B cell (primary cell): ENCODE measurements around the gene LRRC8A. TPM values are rescaled to one million over a fixed set of nuclear protein-coding genes. Genes with fewer than 3 reads are reported as not detected.

Experiments used
- ATAC-seq: fragments of 200-7000 bp; cut with Tn5 transposase; one replicate; pipeline ENCODE4 v1.10.0; 2021; ENCODE audit warnings: low read depth, mild to moderate bottlenecking, moderate number of reproducible peaks, moderate library complexity
- CTCF ChIA-PET: fragments of 350-600 bp; sonication (Branson Sonifier 250); formaldehyde crosslinking; loops from one replicate; lab custom pipeline; 2021; ENCODE audit warnings: antibody characterized with exemption, inconsistent platforms; lab: Charles Lee
- POLR2A ChIA-PET: fragments of 350-600 bp; sonication (Branson Sonifier 250); formaldehyde crosslinking; loops from one replicate; lab custom pipeline; 2021; ENCODE audit warnings: antibody characterized with exemption; lab: Charles Lee
- DNase-seq: peaks from one replicate; pipeline ENCODE4 v3.0.0; 2013
- H2AFZ ChIP-seq: 2 replicates; pipeline ENCODE4 v1.6.1; 2012; ENCODE audit warnings: mild to moderate bottlenecking, low read depth, low read length; ENCODE audit not compliant: insufficient read depth, poor library complexity, severe bottlenecking
- H3K27ac ChIP-seq, 2 donors: 1 replicate in 1 of 2; 2 replicates in 1 of 2; pipeline ENCODE4 v1.5.1; 2012 to 2013; ENCODE audit warnings: low read length in 2 of 2, mild to moderate bottlenecking in 2 of 2, moderate library complexity in 1 of 2
- H3K27me3 ChIP-seq, 4 experiments: fragments of 200-600 bp in 1 of 4; sonication (generic) in 1 of 4; replicated peaks in 1 of 4; 1 replicate in 2 of 4; 2 replicates in 2 of 4; pipeline versions ENCODE4 v1.6.1 to v1.7.0; 2013 to 2016; ENCODE audit warnings: low read length in 3 of 4, mild to moderate bottlenecking in 2 of 4, mixed read lengths in 1 of 4, moderate library complexity in 1 of 4; ENCODE audit not compliant: insufficient read depth in 4 of 4, control insufficient read depth in 3 of 4; ENCODE audit errors: control extremely low read depth in 1 of 4
- H3K36me3 ChIP-seq, 2 experiments: replicated peaks in 1 of 2; 1 replicate in 1 of 2; 2 replicates in 1 of 2; pipeline versions ENCODE4 v1.6.1 to v1.7.1; 2013; ENCODE audit warnings: low read length in 1 of 2; ENCODE audit not compliant: insufficient read depth in 2 of 2, control insufficient read depth in 1 of 2; ENCODE audit errors: control extremely low read depth in 1 of 2, extremely low read depth in 1 of 2
- H3K4me1 ChIP-seq, 2 donors: fragments of 200-600 bp in 1 of 2; sonication (generic) in 1 of 2; 1 replicate in 1 of 2; 2 replicates in 1 of 2; pipeline versions ENCODE4 v1.5.1 to v1.6.1; 2013 to 2017; ENCODE audit warnings: low read length in 2 of 2; ENCODE audit not compliant: control insufficient read depth in 2 of 2, insufficient read depth in 2 of 2
- H3K4me2 ChIP-seq: replicated peaks from 2 replicates; pipeline ENCODE3; 2012; ENCODE audit warnings: mild to moderate bottlenecking, low read depth, low read length; ENCODE audit not compliant: poor library complexity, severe bottlenecking
- H3K4me3 ChIP-seq, 5 experiments: fragments of 200-600 bp in 1 of 5; sonication (generic) in 1 of 5; 1 replicate in 3 of 5; 2 replicates in 2 of 5; pipeline versions ENCODE4 v1.5.1 to v1.7.0; 2011 to 2016; ENCODE audit warnings: low read length in 4 of 5, mild to moderate bottlenecking in 4 of 5, low read depth in 2 of 5, control low read depth in 1 of 5, moderate library complexity in 1 of 5; ENCODE audit not compliant: insufficient read depth in 1 of 5; ENCODE audit errors: control extremely low read depth in 1 of 5, extremely low read depth in 1 of 5
- H3K79me2 ChIP-seq: fragments of 200-600 bp; sonication (generic); one replicate; pipeline ENCODE4 v1.6.0; 2016; ENCODE audit warnings: low read length; ENCODE audit not compliant: control insufficient read depth, insufficient read depth
- H3K9ac ChIP-seq: fragments of 200-600 bp; sonication (generic); 2 replicates; pipeline ENCODE4 v1.6.1; 2017; ENCODE audit warnings: mild to moderate bottlenecking, low read length, moderate library complexity
- H3K9me3 ChIP-seq, 3 donors: one replicate each; pipeline versions ENCODE4 v1.6.1 to v1.7.1; 2013; ENCODE audit warnings: low read length in 2 of 3; ENCODE audit not compliant: control insufficient read depth in 2 of 3, insufficient read depth in 1 of 3; ENCODE audit errors: control extremely low read depth in 1 of 3
- H4K20me1 ChIP-seq: 2 replicates; pipeline ENCODE4 v1.6.0; 2012; ENCODE audit warnings: mild to moderate bottlenecking, low read length; ENCODE audit not compliant: insufficient read depth, control insufficient read depth, poor library complexity, severe bottlenecking
- H3K27ac Mint-ChIP-seq: one replicate; pipeline ENCODE4 v1.8.0; 2021; ENCODE audit warnings: mixed read lengths
- H3K27me3 Mint-ChIP-seq: one replicate; pipeline ENCODE4 v1.8.0; 2021; ENCODE audit warnings: mixed read lengths
- H3K4me1 Mint-ChIP-seq: one replicate; pipeline ENCODE4 v1.8.0; 2021; ENCODE audit warnings: mixed read lengths
- H3K4me3 Mint-ChIP-seq: one replicate; pipeline ENCODE4 v1.8.0; 2021; ENCODE audit warnings: mixed read lengths
- H3K9me3 Mint-ChIP-seq: one replicate; pipeline ENCODE4 v1.8.0; 2022; ENCODE audit warnings: mixed read lengths; ENCODE audit not compliant: insufficient read depth
- CTCF ChIP-seq: fragments of 200-600 bp; IDR thresholded peaks from one replicate; pipeline ENCODE4 v1.8.0; 2022; ENCODE audit warnings: antibody characterized with exemption, mild to moderate bottlenecking
- EZH2 ChIP-seq: IDR thresholded peaks from 2 replicates; pipeline ENCODE4 v1.6.1; 2012; ENCODE audit warnings: borderline replicate concordance, low read depth, mild to moderate bottlenecking, moderate library complexity, low read length; ENCODE audit not compliant: insufficient read depth, poor library complexity, severe bottlenecking
- WGBS: methylation state at CpG from one replicate; pipeline ENCODE4 v1.1.5; 2013; ENCODE audit warnings: missing lambda C conversion rate; ENCODE audit not compliant: insufficient coverage; 5-methylcytosine and 5-hydroxymethylcytosine counted together
- intact Hi-C: fragments of 100-400 bp; cut with micrococcal nuclease; formaldehyde crosslinking; loops from one replicate; pipeline ENCODE4 v1.10.0; 2022
- polyA plus RNA-seq: library from polyadenylated mRNA; depleted of rRNA; stranded (reverse); fragments of >200 nt; gene quantifications from 2 replicates; pipeline ENCODE4 v1.2.3, GENCODE V29; 2012
- total RNA-seq, 2 donors: library from RNA; stranded (reverse); fragments of 120-200 nt in 1 of 2; gene quantifications; 1 replicate in 1 of 2; 2 replicates in 1 of 2; pipeline versions ENCODE4 v1.2.3 to v1.2.4, GENCODE V29; 2013 to 2022

Gene LRRC8A
- total and polyA plus RNA-seq, 2 donors (not counting 1 experiment from before 2014, with no cell fraction given): 13.1 to 14.5 TPM

GRCh38 chr9:128877852-128878251 is 4.1 kb upstream of the LRRC8A start:
- H3K27me3 ChIP-seq: no peaks in the 10 kb centered on the region
- no peaks in the 10 kb centered on the region for H3K9me3 Mint-ChIP-seq
- H3K27me3 Mint-ChIP-seq: no peaks in the 10 kb centered on the region
- ChIA-PET CTCF (interaction anchor here (1.2 to 2.0 kb wide), 6 partner anchors 12 to 59 kb away, joined by 3 to 13 read pairs (median 6); partner anchors contain the start of gene ENDOG), POLR2A (interaction anchor here (1.0 kb wide), 1 partner anchor 9 kb away, joined by 5 read pairs; no protein-coding TSS in a partner anchor)
- H3K27ac Mint-ChIP-seq: no peak overlapping the region
- H3K36me3 ChIP-seq: no peaks in the 10 kb centered on the region
- H3K27ac ChIP-seq: no peak overlapping the region
- ATAC-seq: no peak
- H2AFZ ChIP-seq: no peak overlapping the region
- peaks cover 8 to 21% of the 10 kb centered on the region in 2 donors for H3K4me1 ChIP-seq
- no peak overlapping the region for H3K4me3 Mint-ChIP-seq
- peaks cover 54% of the 10 kb centered on the region for H3K79me2 ChIP-seq
- no peaks in the 10 kb centered on the region for H3K9me3 ChIP-seq
- WGBS: 62% methylated on average over 4 of the region's 5 CpGs
- peaks cover 7% of the 10 kb centered on the region for H4K20me1 ChIP-seq
- no peak for DNase-seq
- H3K4me2 ChIP-seq: no peak overlapping the region
- H3K4me1 Mint-ChIP-seq: peaks cover 18% of the 10 kb centered on the region
- no peak for TF ChIP-seq CTCF
- TF ChIP-seq EZH2: no peak
- H3K9ac ChIP-seq: no peak overlapping the region
- intact Hi-C loops: no loop called here
- no peak overlapping the region for H3K4me3 ChIP-seq
